ENCODE measurements around the gene VAC14. TPM values are rescaled to one million over a fixed set of nuclear protein-coding genes. Genes with fewer than 3 reads are reported as not detected.

The VAC14 gene
- total and polyA plus RNA-seq, 2 of the 8 experiments (the other 6 are each of a cell fraction or from before 2014, with no cell fraction given): 56.0 to 108 TPM

GRCh38 chr16:70749006-70749678, 51.8 kb downstream of the VAC14 start:
- Histone ChIP-seq H2BK12ac (ENCODE audit: low read depth, low read length) (no peak overlapping the region), H3K14ac (ENCODE audit: insufficient read length) (no peak overlapping the region), H3K23me2 (ENCODE audit: low read depth, low read length) (no peaks in the 10 kb centered on the region), H3K9ac (replicated peaks in 1 of 4; ENCODE audit: extremely low read depth in 1 of 4, low read depth in 3 of 4, low read length in 3 of 4) (no peak overlapping the region), H4K8ac (ENCODE audit: extremely low read depth, insufficient read depth, low read length) (no peak overlapping the region; the same call in 1 of the 2 replicates), H4K91ac (replicated peaks; ENCODE audit: insufficient read length, low read length) (no peak overlapping the region), H2AFZ (ENCODE audit: low read length) (no peak overlapping the region), H3K27ac (ENCODE audit: low read depth, low read length) (no peak overlapping the region), H3K27me3 (replicated peaks in 1 of 4; ENCODE audit: control insufficient read depth in 3 of 4, extremely low read depth in 1 of 4, insufficient read depth in 3 of 4, low read length in 3 of 4) (no peaks in the 10 kb centered on the region), H3K9me3 (ENCODE audit: insufficient read depth in 2 of 2, low read depth in 1 of 2, low read length in 1 of 2) (peaks cover 0 to 2% of the 10 kb centered on the region in 2 experiments; a peak in 1 of 4 replicates), H3K79me2 (ENCODE audit: control insufficient read depth in 1 of 2, insufficient read depth in 2 of 2, low read length in 2 of 2) (no peaks in the 10 kb centered on the region), H3K23ac (ENCODE audit: insufficient read length) (no peak overlapping the region), H4K20me1 (replicated peaks in 1 of 2; ENCODE audit: control insufficient read depth in 1 of 2, insufficient read depth in 2 of 2, low read length in 2 of 2) (peaks cover 0 to 7% of the 10 kb centered on the region in 2 experiments), H3K79me1 (ENCODE audit: low read depth, low read length) (no peaks in the 10 kb centered on the region), H4K5ac (ENCODE audit: insufficient read length, low read depth, low read length) (no peak overlapping the region), H3K4me1 (replicated peaks in 1 of 4; ENCODE audit: control insufficient read depth in 3 of 4, insufficient read depth in 4 of 4, low read length in 3 of 4) (peaks cover 0 to 10% (median 6%) of the 10 kb centered on the region in 4 experiments; a peak in 5 of 7 replicates), H3K18ac (ENCODE audit: extremely low read depth, low read length) (no peak overlapping the region), H2BK5ac (ENCODE audit: low read depth, low read length) (no peak overlapping the region), H3K4me3 (ENCODE audit: extremely low read depth in 1 of 4, insufficient read depth in 2 of 4, low read depth in 3 of 4, low read length in 4 of 4) (no peak overlapping the region), H2BK120ac (replicated peaks; ENCODE audit: low read depth, low read length) (no peak overlapping the region), H2BK20ac (ENCODE audit: low read length) (no peak overlapping the region), H3K4ac (replicated peaks; ENCODE audit: insufficient read length, low read depth, low read length) (no peak overlapping the region), H2BK15ac (ENCODE audit: low read length) (no peak overlapping the region), H2AK5ac (ENCODE audit: low read depth, low read length) (no peak overlapping the region), H3K36me3 (ENCODE audit: control insufficient read depth in 2 of 4, insufficient read depth in 4 of 4, low read length in 3 of 4) (peaks cover 0 to 3% (median 1%) of the 10 kb centered on the region in 4 experiments; a peak in 2 of 8 replicates), H3K4me2 (ENCODE audit: insufficient read depth in 1 of 2, low read depth in 2 of 2, low read length in 2 of 2) (no peak overlapping the region), H3K56ac (replicated peaks; ENCODE audit: insufficient read length, low read depth, low read length) (no peak overlapping the region)
- no peak for DNase-seq (ENCODE audit: low read depth in 1 of 2, low spot score in 2 of 2)
- CTCF ChIA-PET (ENCODE audit: partially characterized antibody): interaction anchor here (0.8 to 7.0 kb wide), 7 partner anchors 9 to 70 kb away, joined by 3 to 57 read pairs (median 4); no protein-coding TSS in a partner anchor
- 93% methylated on average over 9 of the region's 9 CpGs; no CpG with 5 or more reads in 1 of the 2 experiments for WGBS, 2 experiments (ENCODE audit: extremely low coverage in 1 of 2, insufficient coverage in 1 of 2, insufficient read length in 1 of 2, insufficient replicate concordance in 2 of 2, low coverage in 1 of 2, low lambda C conversion rate in 2 of 2, missing lambda C conversion rate in 1 of 2)
- FAIRE-seq: no peak
- no peak for TF ChIP-seq SP1 (IDR thresholded peaks at IDR 0.05; ENCODE audit: low read depth, low read length)
- no peak for TF ChIP-seq TAF7 (optimal IDR thresholded peaks at IDR 0.05; ENCODE audit: borderline replicate concordance, low read depth, low read length)
- TF ChIP-seq NRF1 (IDR thresholded peaks at IDR 0.05; ENCODE audit: low read depth, low read length): no peak
- no peak for TF ChIP-seq TAF1 (IDR thresholded peaks at IDR 0.05; ENCODE audit: low read depth, low read length)
- POLR2A ChIA-PET (ENCODE audit: partially characterized antibody): interaction anchor here (0.6 to 1.2 kb wide), 5 partner anchors 9 to 53 kb away, joined by 3 to 4 read pairs (median 3); no protein-coding TSS in a partner anchor
